Measurements from ENCODE around the gene SLC26A6.
A peak's percentile ranks its signal among the peaks of the same experiment; 100 is the strongest.

Gene SLC26A6

DNA sequence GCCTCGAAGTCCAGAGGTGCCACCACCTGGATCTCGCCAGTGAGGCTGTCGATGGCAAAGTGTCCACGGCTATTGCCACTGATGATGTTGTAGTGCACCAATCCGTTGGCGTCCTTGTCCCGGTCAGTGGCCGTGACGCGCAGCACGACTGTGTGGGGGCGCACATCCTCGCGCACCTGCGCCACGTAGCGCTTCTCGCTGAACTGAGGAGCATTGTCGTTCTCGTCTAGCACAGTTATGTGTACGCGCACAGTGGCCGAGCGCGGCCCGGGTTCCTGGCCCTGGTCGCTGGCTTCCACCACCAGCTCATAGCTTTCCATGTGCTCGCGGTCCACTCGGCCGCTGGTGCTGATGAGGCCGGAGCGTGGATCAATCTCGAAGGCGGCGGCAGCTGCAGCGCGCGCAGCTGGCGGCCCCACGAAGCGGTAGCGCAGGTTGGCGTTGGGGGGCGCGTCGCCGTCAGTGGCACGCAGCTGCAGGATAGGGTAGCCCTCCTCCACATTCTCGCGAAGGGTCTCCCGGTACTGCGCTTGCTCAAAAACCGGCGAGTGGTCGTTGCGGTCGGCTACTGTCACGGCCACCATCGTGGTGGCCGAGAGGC lies 25.6 kb upstream of the SLC26A6 start:
- DNase-seq: no peak

DNA sequence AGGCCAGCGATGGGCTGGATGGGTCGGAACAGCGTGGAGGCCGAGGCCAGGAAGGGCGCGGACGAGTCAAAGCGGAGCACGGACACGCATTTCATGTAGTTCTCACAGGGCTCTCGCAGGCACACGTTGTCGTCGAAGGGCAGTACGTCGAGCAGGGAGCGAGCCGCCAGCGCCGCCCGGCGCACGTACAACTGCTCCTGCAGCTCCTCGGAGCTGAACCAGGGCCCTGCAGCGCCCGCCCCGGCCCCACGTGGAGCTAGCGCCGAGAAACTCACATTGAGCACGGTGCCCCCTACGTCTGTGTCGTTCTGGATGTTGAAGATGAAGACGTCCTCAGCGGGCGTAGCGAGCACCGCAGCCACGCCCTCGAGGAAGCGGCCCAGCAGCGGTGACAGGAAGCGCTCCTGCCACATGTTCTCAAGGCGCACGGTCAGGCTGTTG lies 21.6 kb upstream of the SLC26A6 start:
- peak; percentile 33 for DNase-seq

DNA sequence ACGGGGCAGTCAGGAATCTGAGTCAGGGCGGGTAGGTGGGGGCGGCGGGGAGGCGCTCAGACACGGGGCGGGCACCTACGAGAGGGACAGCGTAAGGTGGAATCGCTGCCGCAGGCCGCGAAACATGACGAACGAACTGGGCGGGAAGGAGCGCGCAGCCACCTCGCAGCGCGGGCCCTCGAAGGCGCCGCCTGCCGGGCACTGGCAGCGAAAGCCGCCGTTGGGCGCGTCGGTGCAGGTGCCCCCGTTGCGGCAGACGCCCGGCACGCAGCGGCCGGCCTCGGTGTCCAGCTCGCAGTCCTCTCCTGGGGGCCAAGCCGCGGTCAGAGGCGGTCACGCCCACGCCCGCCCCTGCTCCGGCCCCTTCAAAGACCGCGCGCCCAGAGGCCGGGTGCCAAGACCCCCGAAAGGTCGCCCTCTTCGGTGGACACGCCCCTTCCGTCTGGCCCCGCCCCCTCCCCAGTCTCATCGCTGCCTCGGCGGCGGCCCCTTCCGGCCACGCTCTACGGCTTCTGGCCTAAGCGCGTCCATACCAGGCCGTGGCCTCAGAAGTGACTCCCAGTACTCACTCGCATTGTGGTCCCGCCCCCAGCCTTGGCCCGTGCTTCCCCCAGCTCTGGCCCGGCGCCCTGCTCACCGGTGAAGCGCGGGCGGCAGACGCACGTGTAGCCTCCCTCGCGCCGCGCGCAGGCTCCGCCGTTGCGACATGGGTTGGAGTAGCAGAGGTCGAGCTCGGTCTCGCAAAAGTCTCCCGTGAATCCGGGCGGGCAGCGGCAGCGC lies 21.0 kb upstream of the SLC26A6 start:
- DNase-seq: peak; percentile 87

DNA sequence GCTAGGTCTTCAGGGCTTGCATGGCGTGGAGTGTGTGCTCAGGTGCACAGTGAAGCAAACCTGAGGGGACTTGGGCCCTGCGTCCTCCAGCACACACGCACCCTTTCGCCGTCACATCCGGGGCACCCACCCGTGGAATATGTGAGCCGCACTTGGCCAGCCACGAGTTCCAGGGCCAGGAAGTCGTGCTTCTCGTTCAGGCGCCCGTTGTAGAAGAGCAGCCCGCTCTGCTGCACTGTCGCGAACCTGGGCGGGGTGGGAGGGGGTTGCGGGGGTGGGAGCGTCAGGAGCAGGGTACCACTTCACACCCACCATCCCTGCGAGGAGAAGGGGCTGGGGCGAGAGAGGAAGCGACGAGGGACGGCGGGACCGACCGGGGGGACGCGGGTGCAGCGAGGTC lies 20.3 kb upstream of the SLC26A6 start:
- DNase-seq: peak; percentile 44

DNA sequence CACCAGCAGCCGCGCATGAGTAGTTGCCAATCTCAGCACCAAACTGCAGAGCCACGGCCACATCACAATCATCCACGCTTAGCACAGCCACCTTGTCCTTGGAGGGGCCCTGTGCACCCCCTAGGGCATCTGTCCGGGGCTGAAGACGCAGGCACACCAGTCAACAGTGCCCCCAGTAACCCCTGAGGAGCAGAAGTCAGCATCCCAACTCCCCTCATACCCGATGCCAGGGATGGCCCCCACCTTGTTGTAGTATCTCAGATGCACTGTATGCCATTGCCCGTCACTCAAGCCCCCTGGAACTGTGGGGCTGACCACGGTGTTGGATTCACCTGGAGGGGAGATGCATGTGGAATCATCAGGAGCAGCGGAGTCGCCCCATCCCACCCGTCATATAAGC lies 19.8 kb upstream of the SLC26A6 start:
- no peak for DNase-seq

DNA sequence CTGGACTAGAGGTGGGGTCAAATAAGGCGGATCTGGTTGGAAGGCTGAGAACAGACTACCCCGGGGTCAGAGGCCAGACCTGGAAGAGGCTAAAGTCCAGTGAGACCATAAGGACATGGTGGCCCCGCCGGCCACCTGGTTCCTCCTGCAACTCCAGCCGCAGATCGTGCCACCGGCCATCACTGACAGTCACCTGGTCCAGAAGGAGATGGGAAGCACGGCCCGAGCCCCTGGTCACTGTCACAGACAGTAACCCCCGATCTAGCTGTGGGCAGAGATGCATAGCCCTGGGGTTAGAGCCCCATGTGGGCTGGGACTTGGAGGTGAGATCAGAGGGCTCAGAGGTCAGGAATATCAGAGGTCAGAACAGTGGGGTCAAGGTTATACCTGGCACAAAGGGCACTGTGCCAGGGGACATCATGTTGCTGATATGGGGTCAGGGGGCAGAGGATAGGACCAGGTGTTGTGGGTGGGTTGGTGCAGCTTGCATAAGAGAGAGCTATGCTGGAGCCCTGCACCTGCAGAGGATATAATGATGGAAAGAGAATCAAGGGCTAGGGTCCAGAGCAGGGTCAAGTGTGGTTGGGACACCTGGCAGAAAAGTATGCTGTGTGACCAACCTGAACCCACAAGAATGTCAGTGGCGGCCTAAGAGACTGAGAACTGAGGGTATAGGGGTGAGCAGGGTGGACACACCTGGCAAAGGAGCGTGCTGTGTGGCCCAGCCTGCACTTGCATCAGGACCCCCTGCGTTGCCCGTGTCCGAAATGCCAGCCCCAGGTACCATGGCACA lies 17.9 kb upstream of the SLC26A6 start:
- no peak for DNase-seq

DNA sequence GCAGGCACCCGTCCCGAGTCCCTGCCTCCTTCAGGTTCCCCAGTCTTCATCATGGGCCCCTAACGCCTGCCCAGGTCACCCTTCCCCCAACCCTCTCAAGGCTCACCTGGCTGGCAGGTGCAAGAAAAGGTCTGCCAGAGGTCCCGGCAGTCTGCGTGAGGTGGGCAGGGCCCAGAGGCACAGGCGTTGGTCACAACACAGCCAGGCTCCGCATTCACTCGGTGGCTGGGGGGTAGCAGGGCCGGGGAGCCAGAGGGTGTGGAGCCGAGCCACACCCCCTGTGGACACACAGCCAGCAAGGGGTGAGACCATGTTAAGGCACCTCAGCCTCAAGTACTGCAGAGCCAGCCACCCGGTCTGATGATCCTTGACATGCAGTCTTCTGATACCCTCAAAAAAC lies 16.5 kb upstream of the SLC26A6 start:
- DNase-seq: no peak

DNA sequence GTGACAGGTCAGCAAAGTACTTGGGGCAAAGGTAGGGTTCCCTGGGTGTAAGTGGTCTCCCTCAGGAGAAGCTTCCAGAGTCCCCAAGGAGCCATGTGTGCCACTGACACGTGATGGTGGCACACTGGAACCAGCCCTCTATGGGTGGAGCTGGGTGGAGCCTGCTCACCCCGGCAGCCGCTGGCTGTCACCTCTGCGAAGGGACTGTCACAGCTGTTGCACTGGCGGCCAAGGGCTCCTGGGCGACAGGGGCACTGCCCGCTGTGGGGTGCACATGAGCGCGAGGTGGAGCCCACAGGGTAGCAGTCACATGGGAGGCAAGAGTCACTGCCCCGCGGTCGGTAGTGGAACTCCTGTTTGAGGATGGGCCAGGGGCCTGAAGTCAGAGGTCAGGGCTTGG lies 15.5 kb upstream of the SLC26A6 start:
- no peak for DNase-seq

DNA sequence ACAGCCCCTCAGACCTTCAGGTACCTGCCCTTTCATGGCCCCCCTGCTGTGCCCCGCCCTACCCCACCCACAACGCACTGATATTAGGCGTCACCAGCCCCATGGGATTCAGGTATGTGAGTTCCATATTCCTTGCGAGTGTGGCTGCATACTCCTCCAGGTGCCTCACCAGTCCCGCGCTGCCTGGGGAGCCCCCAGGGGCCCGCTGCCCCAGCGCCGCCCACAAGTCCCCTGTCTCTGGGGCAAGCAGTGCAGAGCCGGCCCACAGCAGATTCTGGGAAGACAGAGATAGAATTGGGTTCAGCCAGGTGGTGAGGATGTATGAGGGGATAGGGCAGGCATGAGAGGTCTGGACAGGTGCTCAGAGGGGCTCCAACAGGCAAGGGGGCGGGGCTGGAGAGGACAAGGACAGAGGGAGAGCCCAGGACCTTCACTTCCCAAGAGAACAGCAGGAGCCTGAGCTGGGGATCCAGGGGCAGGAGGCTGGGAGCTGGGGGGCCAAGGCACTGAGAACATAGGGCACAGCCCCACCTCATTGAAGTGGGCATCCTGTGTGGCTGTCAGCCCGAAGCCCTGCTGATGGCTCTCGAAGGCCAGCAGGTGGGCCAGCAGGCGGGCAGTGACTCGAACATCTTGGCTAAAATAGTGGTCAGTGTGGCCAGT lies 13.1 kb upstream of the SLC26A6 start:
- DNase-seq: no peak

DNA sequence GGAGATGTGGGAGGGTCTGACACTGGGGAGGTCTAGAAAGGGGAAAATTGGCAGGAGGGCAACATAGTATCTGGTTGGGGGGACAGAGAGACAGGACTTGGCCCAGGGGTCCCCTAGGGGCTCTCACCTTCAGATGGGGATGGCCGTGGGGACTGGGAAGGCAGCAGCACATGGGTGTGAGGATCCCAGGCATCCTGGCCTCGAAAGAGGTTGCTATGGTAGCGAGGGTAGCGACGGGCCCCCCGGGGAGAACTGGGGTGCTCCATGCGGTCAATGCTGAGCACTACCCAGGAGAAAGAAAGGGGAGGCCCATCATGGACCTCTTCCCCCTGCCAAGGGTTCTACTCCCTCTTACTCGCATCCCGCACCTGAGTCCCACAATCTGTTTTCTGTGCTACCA lies 12.5 kb upstream of the SLC26A6 start:
- DNase-seq: no peak

DNA sequence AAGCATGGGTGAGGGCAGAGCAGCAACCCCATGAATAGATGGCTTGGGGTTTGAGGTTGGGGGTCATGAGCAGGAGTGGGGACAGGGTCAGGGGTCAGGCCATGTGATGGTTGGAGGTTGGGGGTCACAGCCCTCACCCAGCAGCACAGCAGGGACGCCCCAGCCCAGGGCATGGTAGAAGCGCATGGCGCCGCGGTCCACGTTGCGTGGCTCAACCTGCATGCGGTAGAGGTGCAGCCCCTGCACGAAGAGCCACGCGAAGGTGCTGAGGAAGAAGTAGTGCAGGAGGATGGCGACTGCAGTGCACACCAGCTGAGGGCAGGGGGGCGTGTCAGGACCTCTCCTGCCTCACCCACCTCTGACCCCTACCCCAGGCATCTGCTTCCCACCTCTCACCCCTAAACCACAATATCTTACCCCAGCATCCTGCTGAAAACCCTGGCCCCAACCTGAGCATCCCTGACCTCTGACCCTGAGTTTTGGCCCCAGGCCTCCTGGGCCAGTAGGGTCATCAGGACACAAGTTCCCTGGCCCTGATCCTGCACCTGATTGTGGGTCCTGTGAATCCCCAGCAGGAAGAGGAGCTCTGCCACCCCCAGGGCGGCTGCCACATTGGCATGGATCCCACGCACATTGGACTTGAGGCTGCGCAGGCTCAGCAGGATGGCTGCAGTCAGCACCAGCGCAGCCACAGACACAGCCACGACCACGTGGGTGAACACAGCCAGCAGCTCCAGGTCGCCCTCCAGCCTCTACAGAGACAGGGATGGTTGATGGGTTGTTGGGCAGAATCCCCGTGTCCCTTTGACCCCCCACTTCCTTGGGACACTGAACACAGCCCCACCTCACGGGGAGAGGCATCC lies 9.9 kb upstream of the SLC26A6 start:
- no peak for DNase-seq

DNA sequence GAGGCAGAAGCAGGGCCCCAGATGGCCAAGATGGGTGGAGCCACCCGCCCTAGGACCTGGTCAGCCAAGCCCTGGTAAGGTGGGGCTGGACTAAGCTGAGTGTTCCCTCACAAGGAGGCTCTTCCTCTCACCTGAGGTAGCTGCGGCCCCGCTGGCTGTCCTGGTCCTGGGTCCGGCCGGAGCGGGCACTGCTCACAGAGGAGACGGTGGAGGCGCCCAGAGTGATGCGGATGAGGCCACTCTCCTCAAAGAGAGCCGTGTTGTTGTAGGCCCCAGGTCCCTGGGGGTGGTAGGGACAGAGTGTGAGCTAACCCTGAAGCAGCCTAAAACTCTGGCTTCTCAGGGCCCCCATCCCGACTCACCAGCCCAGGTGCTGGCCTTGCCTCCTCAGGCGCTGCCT lies 7.3 kb upstream of the SLC26A6 start:
- no peak for DNase-seq

DNA sequence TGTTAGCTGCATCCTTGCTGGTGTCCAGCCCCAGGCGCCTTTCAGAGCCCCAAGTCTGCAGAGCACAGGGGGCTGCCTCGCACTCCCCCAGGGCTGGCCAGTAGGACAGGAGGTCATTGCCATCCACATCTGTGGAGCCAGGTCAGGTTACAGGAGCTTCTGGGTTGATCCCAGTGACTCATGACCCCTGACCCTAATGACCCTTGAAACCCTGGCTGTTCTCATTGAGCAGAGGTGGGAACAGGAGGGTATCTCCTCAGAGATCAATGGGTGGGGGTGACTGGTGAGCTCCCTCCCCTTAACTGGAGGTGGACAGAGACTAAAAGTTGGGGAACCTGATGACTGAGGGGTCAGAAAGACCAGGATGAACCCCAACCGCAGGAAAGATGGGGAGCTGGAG lies 6.1 kb upstream of the SLC26A6 start:
- DNase-seq: no peak

DNA sequence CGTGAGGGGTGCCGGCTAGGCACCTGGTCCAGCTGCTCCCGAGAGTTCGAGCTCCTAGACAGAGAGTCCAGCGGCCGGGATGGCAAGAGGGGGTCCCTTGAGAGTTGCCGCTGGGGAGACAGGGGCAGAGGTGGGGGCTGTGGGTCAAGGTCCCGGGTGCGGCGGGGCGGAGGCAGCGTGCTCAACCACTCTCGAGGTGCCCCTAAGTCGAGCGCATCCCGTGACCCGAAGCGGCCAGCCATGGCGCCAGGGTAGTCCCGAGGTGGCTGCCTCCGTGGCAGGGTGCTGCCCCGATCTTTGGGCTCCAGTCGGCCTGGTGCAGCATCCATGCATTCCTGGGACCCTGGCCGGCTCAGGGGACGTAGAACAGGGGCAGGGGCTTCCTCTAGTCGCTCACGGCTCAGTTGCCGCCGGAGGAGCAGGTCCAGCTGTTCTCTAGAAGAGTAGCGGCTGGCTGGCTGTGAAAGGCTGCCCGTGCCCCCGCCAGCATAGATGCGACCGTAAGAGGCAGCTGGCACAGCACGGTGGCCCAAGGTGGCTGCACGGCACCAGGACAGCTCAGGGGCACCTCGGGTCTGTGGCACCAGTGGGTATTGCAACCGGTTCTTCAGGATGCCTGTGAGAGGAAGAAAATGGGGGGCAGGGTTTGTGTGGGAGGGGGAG lies 4.8 kb upstream of the SLC26A6 start:
- no peak for DNase-seq

DNA sequence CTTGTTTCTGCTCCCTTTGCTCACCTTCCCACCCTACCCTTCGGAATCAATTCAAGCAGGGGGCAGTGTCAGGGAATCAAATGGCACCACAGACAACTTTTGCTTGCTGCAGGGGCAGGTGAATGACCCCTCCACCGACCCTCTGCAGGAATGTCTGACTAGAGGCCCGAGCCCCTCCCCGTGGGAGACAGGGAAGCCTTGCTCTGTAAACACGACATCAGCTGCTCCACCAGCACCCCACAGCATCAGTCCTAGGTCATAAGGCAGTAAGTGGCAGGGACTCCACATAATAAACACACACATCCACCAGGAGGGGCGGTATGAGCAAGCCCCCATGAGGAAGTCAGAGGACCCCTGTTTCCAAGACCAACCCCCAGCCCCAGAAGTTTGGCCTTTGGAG lies 2.0 kb upstream of the SLC26A6 start:
- no peak for DNase-seq

DNA sequence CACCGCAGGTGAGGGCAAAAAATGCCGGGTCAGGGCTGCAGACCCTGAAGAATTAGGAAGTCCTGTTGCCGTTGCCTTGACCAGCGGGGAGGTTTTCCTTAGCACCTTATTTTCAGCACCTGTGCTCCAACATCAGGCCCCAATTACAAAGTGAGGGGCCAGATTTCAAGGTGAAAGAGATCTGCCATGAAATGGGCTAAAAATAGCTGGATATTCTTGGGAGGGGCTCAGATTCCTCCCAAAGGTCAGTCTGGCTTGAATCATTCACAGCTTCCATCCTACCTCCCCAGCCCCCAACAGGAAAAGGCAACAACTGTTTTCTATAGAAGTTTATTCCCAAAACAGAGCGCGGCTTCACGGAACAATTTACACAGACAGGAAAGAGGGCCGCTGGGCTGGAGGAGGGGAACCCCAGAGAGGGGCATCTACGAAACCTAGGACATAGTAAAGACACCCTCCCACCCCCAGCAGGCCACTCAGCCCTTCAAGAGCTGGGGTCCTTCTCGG lies 941 bp upstream of the SLC26A6 start:
- no peak for DNase-seq

DNA sequence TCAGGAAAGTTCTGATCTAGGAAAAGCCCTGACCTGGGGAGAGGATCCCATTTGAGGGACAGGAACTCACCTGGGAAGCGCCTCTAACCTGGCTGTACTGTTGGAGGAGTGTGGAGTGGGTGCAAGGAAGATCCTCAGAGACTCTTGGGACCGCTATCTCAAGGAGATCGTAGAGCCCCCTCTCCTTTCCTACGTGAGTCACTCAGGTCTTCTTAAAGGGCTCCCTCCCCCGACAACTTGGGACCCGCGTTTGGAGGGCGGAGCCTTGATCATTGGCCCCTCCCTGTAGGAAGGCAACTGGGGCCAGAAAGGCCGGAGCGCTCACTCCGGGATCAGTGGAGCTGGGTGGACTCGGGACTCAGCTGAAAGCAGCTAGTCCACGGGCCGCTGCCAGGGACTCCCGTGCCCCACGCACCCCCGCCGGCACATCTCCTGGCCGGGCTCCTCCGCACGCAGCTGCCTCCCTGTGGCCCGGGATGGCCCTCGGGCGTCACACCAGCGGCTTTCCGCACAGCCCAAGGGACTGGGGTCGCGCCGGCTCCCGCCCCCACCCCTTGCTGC lies 520 bp downstream of the SLC26A6 start:
- DNase-seq: peak; percentile 59

DNA sequence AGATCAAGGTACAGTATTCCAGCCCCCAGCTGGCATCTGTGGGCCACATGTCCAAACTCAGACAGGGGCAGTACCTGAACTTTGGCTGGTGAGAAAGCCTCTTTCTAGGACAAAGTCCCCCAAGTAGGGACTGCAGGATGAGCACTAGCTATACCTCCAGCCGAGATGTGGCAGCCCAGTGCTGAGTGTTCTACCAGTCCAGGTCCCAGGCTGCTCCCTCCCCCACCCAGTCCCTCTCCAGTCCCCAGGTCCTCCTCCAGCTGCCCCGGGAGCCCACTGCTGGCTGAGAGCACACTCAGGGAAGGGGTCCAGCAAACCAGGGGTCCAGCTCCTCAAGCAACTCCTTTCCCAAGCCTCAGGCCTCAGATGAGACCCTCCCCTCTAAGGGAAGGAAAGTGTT lies 1.5 kb downstream of the SLC26A6 start:
- no peak for DNase-seq

DNA sequence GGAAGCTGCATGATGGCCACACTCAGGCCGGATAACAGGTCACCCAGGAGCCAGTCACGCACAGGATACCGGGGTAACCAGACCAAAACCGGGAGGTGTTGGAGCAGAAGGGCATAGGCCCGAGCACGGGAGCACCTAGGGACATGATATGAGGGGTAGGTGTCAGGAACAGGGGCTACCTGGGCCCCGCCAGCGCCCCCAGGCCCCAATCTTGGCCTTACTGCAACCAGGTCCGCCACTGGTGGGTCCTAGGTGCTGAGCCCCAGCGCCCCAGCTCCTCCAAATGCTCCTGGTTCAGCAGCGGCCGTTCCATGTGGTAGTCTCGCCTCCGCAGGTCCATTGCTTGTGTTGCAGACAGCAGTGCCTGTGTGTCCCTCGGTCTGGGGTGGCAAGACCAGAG lies 2.0 kb downstream of the SLC26A6 start:
- no peak for DNase-seq

DNA sequence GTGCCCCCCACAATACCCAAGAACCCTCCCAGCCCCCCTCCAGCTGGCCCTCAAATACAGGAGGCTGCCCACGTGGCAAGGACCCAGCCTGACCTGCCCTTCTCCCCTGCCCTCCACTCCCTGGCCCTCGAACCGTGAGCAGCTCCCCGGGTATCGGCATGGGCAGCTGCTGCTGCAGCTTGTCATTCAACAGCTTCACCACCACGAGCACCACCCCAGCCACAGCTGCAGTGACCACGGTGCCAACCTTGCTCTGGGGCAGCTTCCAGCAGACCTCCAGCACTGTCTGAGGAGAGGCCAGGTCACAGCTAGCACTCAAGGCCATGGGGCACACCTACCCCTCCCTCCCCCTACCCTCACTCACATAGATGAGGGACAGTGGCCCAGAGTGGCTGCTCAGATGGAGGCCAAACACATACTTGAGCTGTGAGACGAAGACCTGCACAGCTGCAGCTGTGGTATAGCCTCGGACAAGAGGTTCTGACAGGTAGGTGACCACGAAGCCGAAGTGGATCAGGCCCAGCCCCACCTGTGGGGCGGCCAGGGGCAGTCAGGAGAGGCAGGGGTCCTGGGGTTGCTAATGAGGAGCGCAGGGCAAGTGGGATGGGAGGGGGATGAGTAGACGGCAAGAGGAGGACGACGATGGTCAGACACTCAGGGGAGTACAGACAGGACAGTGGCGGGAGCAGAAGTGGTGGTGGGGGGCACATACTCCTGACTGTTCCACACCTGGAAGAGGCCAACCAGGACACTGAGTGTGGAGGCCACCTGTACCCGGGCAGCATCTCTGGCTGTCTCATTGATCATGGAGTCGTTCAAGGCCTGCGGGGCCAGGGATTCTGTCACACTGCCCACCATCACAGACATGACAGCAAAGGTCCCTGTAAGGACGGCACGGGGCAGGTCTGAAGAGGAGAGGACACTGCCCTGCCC lies 3.5 kb downstream of the SLC26A6 start:
- DNase-seq: no peak

Measured in activated CD4-positive, alpha-beta T cell treated with anti-CD3 and anti-CD28 coated beads, Interleukin-2, amount 50 U/mL, for 16 hours (primary cell).